Astrocyte (in vitro differentiated cells and primary cell): ENCODE data around the gene KCNN3. TPM values are rescaled to one million over a fixed set of nuclear protein-coding genes. Genes with fewer than 3 reads are reported as not detected.

Experiments used
- DNase-seq: peaks from one replicate; pipeline ENCODE4 v3.0.0-alpha.2; 2010; ENCODE audit warnings: low read depth
- FAIRE-seq: peaks from 2 replicates; lab custom pipeline; 2011; peaks lifted over from hg19 to GRCh38; lab: Jason Lieb, UNC
- H2AFZ ChIP-seq: 2 replicates; pipeline ENCODE4 v1.6.0; 2012; ENCODE audit warnings: low read depth, low read length, inconsistent platforms
- H3K27ac ChIP-seq: 2 replicates; pipeline ENCODE4 v1.5.1; 2011; ENCODE audit warnings: low read depth, low read length, inconsistent platforms
- H3K27me3 ChIP-seq: 2 replicates; pipeline ENCODE4 v1.6.0; 2011; ENCODE audit warnings: low read length, inconsistent platforms; ENCODE audit not compliant: insufficient read depth
- H3K36me3 ChIP-seq: 2 replicates; pipeline ENCODE4 v1.5.1; 2011; ENCODE audit warnings: low read length, inconsistent platforms; ENCODE audit not compliant: insufficient read depth
- H3K4me1 ChIP-seq: 2 replicates; pipeline ENCODE4 v1.5.1; 2011; ENCODE audit warnings: low read length, inconsistent platforms; ENCODE audit not compliant: insufficient read depth
- H3K4me2 ChIP-seq: 2 replicates; pipeline ENCODE4 v1.6.0; 2012; ENCODE audit warnings: low read length, inconsistent platforms
- H3K4me3 ChIP-seq: 2 replicates; pipeline ENCODE4 v1.5.1; 2011; ENCODE audit warnings: low read depth, mild to moderate bottlenecking, low read length, inconsistent platforms; ENCODE audit not compliant: insufficient read depth
- H3K79me2 ChIP-seq: 2 replicates; pipeline ENCODE4 v1.6.0; 2012; ENCODE audit warnings: mild to moderate bottlenecking, low read length, inconsistent platforms; ENCODE audit not compliant: insufficient read depth
- H3K9ac ChIP-seq: 2 replicates; pipeline ENCODE4 v1.6.0; 2012; ENCODE audit warnings: mild to moderate bottlenecking, low read length, inconsistent platforms
- H3K9me3 ChIP-seq: 2 replicates; pipeline ENCODE4 v1.5.1; 2012; ENCODE audit warnings: low read depth, mild to moderate bottlenecking, low read length, inconsistent platforms; ENCODE audit not compliant: insufficient read depth
- H4K20me1 ChIP-seq: 2 replicates; pipeline ENCODE4 v1.6.0; 2012; ENCODE audit warnings: low read length, inconsistent platforms; ENCODE audit not compliant: insufficient read depth
- H3K27ac Mint-ChIP-seq: one replicate; pipeline ENCODE4 v1.8.0; 2021; ENCODE audit warnings: mild to moderate bottlenecking, mixed read lengths; ENCODE audit not compliant: unreplicated experiment
- H3K27me3 Mint-ChIP-seq: one replicate; pipeline ENCODE4 v1.8.0; 2021; ENCODE audit warnings: low read depth, mixed read lengths; ENCODE audit not compliant: unreplicated experiment
- H3K36me3 Mint-ChIP-seq: one replicate; pipeline ENCODE4 v1.8.0; 2021; ENCODE audit warnings: low read depth, mixed read lengths; ENCODE audit not compliant: unreplicated experiment
- H3K4me1 Mint-ChIP-seq: one replicate; pipeline ENCODE4 v1.8.0; 2021; ENCODE audit warnings: low read depth, mixed read lengths; ENCODE audit not compliant: unreplicated experiment
- H3K4me3 Mint-ChIP-seq: one replicate; pipeline ENCODE4 v1.8.0; 2021; ENCODE audit warnings: mild to moderate bottlenecking, moderate library complexity, mixed read lengths; ENCODE audit not compliant: unreplicated experiment
- H3K9me3 Mint-ChIP-seq: one replicate; pipeline ENCODE4 v1.8.0; 2021; ENCODE audit warnings: mild to moderate bottlenecking, mixed read lengths; ENCODE audit not compliant: unreplicated experiment
- EZH2 ChIP-seq: IDR thresholded peaks from 2 replicates; pipeline ENCODE4 v1.6.1; 2012; ENCODE audit warnings: mild to moderate bottlenecking, low read length, inconsistent platforms; ENCODE audit not compliant: insufficient read depth
- total RNA-seq: library from RNA; stranded (reverse); gene quantifications from 2 replicates; pipeline ENCODE4 v1.2.1, GENCODE V29; 2021
- TF ChIP-seq, protein P1 (sequence below): IDR thresholded peaks from 2 replicates; pipeline ENCODE4 v1.5.1; 2011; ENCODE audit warnings: low read depth, mild to moderate bottlenecking, inconsistent platforms, low read length, moderate library complexity; ENCODE audit not compliant: insufficient read depth

KCNN3 gene
- total RNA-seq, 1 donor from 2014 or later, result 0.66 TPM

DNA sequence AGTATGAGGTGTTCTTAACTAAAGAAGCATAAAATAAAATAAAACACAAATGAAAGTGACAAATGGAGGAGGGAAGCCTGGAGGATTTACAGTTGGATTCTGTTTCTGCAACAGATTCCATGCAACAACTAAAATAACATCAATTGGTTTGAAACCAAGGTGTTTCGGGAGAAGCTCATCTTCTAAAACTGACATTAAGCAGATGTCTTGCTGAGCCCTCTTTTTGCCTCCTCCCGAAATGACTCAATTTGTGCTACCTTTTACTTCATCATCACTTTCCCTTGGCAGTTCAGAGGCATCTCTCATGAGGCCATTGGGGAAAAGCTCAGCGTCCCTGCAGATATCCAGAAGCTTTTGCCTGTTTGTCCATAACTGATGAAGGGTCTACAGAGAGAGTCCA lies 140.5 kb downstream of the KCNN3 start:
- FAIRE-seq, result no peak
- H3K4me3 ChIP-seq, result no peak overlapping the region
- peaks cover 41% of the 10 kb centered on the region for H3K4me1 ChIP-seq
- peaks cover 46% of the 10 kb centered on the region for H3K4me1 Mint-ChIP-seq
- peak overlapping the region; percentile 67 for H3K27ac ChIP-seq
- no peak overlapping the region for H2AFZ ChIP-seq
- no peak for DNase-seq
- H4K20me1 ChIP-seq, result no peaks in the 10 kb centered on the region
- no peaks in the 10 kb centered on the region for H3K36me3 Mint-ChIP-seq
- no peaks in the 10 kb centered on the region for H3K27me3 ChIP-seq
- peaks cover 4% of the 10 kb centered on the region for H3K9me3 Mint-ChIP-seq
- no peaks in the 10 kb centered on the region for H3K9me3 ChIP-seq
- no peaks in the 10 kb centered on the region for H3K79me2 ChIP-seq
- no peaks in the 10 kb centered on the region for H3K36me3 ChIP-seq
- TF ChIP-seq, protein P1, sequence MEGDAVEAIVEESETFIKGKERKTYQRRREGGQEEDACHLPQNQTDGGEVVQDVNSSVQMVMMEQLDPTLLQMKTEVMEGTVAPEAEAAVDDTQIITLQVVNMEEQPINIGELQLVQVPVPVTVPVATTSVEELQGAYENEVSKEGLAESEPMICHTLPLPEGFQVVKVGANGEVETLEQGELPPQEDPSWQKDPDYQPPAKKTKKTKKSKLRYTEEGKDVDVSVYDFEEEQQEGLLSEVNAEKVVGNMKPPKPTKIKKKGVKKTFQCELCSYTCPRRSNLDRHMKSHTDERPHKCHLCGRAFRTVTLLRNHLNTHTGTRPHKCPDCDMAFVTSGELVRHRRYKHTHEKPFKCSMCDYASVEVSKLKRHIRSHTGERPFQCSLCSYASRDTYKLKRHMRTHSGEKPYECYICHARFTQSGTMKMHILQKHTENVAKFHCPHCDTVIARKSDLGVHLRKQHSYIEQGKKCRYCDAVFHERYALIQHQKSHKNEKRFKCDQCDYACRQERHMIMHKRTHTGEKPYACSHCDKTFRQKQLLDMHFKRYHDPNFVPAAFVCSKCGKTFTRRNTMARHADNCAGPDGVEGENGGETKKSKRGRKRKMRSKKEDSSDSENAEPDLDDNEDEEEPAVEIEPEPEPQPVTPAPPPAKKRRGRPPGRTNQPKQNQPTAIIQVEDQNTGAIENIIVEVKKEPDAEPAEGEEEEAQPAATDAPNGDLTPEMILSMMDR, result no peak
- TF ChIP-seq EZH2, result no peak
- H3K27me3 Mint-ChIP-seq, result peaks cover 6% of the 10 kb centered on the region
- no peak overlapping the region for H3K4me3 Mint-ChIP-seq
- peak overlapping the region; percentile 94 for H3K27ac Mint-ChIP-seq
- H3K9ac ChIP-seq, result peak overlapping the region; percentile 7
- peak overlapping the region; percentile 68 for H3K4me2 ChIP-seq

DNA sequence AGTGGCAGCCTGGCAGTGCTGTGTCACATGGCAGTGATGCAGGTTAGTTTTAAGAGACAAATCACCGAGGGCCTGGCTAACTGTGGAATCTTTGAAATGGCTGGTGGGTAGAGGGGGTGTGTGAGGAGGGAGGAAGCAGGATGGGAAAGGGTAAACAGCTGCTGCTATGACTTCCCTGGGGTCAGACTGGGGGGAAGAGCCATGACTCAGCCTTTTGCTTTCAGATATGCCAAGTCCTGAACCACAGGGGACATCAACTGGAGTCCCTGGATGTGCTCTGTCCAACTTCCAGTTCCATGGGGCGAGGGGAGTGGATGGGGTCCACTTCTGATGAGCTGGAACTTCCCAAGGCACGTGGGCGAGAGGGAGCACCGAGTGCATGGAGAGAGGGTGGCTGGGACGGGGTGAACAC lies 141.0 kb downstream of the KCNN3 start:
- H3K27ac ChIP-seq, result no peak overlapping the region
- H3K9me3 ChIP-seq, result no peaks in the 10 kb centered on the region
- no peak overlapping the region for H2AFZ ChIP-seq
- peak; percentile 60 for DNase-seq
- no peaks in the 10 kb centered on the region for H4K20me1 ChIP-seq
- peaks cover 46% of the 10 kb centered on the region for H3K4me1 Mint-ChIP-seq
- no peak overlapping the region for H3K4me3 ChIP-seq
- peaks cover 4% of the 10 kb centered on the region for H3K9me3 Mint-ChIP-seq
- no peak overlapping the region for H3K9ac ChIP-seq
- FAIRE-seq, result no peak
- no peaks in the 10 kb centered on the region for H3K79me2 ChIP-seq
- H3K4me3 Mint-ChIP-seq, result no peak overlapping the region
- no peaks in the 10 kb centered on the region for H3K27me3 ChIP-seq
- peaks cover 6% of the 10 kb centered on the region for H3K27me3 Mint-ChIP-seq
- no peaks in the 10 kb centered on the region for H3K36me3 ChIP-seq
- peaks cover 41% of the 10 kb centered on the region for H3K4me1 ChIP-seq
- H3K4me2 ChIP-seq, result peak overlapping the region; percentile 27
- H3K27ac Mint-ChIP-seq, result peak overlapping the region; percentile 94
- no peaks in the 10 kb centered on the region for H3K36me3 Mint-ChIP-seq
- TF ChIP-seq EZH2, result no peak
- TF ChIP-seq, protein P1, result no peak

DNA sequence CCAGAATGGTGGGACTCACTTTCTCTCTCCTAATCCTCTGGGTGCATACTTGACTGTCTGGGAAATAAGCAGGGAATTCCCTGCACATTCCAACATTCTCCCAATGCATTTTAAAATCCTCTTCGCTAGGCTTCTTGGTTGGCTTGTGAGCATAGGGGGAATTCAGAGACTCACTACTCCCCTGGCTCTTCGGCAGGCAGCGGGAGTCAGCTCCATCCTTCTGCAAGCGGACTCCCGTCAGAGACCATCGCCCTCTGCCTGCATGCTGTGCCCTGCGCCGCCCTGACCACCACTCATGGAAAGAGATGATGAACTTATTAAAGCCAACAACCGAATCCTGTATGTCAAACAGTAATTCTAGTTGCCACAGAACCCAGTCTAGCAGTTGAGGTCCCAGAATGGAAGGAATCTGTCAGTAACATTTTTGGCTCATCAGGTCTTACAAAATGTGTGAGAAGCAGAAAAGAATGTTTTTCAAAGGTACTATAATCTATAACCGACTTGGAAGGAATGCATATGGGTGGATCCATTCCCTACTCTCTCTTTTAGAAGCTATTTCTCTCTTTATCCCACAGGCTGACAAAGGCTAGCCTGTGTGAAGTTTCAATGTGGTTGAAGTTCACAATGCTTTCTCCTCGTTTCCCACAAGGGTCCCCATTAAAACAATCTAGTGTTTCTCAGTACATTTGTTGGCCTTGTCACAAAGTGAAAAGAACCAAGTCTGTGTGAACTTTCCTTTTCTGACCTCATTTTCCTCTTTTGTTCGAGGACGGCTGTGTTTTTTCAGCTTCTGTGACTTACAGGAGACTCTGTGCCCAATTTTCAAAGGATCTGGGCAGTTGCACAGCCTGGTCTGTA lies 143.0 kb downstream of the KCNN3 start:
- no peaks in the 10 kb centered on the region for H3K27me3 ChIP-seq
- no peaks in the 10 kb centered on the region for H3K36me3 ChIP-seq
- no peaks in the 10 kb centered on the region for H3K79me2 ChIP-seq
- H3K4me3 ChIP-seq, result no peak overlapping the region
- H3K9me3 ChIP-seq, result no peaks in the 10 kb centered on the region
- no peak for FAIRE-seq
- peak overlapping the region; percentile 11 for H3K27ac ChIP-seq
- H3K4me3 Mint-ChIP-seq, result no peak overlapping the region
- H3K4me1 Mint-ChIP-seq, result peaks cover 46% of the 10 kb centered on the region
- H3K27me3 Mint-ChIP-seq, result peaks cover 2% of the 10 kb centered on the region
- no peak for TF ChIP-seq EZH2
- TF ChIP-seq, protein P1, result no peak
- H3K9ac ChIP-seq, result no peak overlapping the region
- H3K9me3 Mint-ChIP-seq, result no peaks in the 10 kb centered on the region
- H2AFZ ChIP-seq, result peak overlapping the region; percentile 39
- H3K4me2 ChIP-seq, result peak overlapping the region; percentile 57
- DNase-seq, result peak; percentile 32
- H3K4me1 ChIP-seq, result peaks cover 41% of the 10 kb centered on the region
- H4K20me1 ChIP-seq, result no peaks in the 10 kb centered on the region
- no peaks in the 10 kb centered on the region for H3K36me3 Mint-ChIP-seq
- no peak overlapping the region for H3K27ac Mint-ChIP-seq
